Stimulated activated CD8-positive, alpha-beta memory T cell treated with anti-CD3 and anti-CD28 coated beads, Interleukin-2, amount 100 ng/mL, for 1 hour (primary cell): ENCODE data around the gene EXOC3.
"Not testable (repeated sequence)": the region's sequence is repeated elsewhere in the genome, so short reads cannot be mapped to it uniquely, and the experiment has no call there.

Experiments
- DNase-seq, 2 donors: peaks; one replicate each; pipeline ENCODE4 v3.0.0-alpha.2; 2020; ENCODE audit warnings: low read depth in 2 of 2

Gene EXOC3

DNA sequence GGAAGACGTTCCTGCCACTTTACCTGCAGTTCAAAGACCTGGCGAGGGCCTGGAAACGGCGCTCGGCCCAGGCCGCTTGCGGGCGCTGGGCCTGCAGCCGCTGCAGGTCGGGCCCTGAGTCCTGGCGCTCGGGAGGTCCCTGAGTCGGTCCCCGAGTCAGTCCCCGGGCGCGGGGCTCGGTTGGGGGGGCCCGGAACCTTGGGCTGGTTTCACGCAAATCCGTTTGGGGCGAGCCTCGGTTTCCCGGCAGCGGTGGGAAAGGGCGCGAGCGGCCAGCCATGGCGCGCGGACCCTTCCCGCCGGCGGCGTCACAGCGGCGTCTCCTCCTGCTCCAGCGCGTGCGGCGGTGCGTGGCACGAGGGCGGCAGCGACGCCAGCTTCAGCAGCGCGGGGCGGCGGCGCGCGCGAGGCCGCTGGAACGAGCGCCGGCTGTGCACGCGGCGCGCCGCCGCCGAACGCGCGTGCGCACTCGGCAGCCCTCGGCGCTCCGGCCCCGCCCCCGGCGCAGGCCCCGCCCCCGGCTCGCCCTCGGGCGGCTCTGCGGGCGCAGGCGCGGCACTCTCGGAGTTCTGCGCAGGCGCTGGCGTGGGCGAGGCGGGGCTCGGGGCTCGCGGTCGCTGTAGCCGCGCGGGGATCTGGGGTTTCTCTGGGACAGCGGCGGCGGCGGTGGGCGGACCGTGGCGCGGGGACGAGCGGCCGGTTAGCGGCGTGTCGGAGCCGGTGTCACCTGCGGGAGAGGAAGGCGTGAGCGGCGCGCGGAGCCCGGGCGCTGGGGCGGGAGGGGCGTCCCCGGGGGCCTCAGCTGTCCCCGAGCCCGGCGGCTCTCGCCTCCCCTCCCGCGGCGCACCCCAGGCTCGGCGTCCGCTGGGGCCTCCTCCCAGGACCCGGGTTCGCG lies 29.9 kb downstream of the EXOC3 start:
- DNase-seq: peak; percentile 76 to 82

DNA sequence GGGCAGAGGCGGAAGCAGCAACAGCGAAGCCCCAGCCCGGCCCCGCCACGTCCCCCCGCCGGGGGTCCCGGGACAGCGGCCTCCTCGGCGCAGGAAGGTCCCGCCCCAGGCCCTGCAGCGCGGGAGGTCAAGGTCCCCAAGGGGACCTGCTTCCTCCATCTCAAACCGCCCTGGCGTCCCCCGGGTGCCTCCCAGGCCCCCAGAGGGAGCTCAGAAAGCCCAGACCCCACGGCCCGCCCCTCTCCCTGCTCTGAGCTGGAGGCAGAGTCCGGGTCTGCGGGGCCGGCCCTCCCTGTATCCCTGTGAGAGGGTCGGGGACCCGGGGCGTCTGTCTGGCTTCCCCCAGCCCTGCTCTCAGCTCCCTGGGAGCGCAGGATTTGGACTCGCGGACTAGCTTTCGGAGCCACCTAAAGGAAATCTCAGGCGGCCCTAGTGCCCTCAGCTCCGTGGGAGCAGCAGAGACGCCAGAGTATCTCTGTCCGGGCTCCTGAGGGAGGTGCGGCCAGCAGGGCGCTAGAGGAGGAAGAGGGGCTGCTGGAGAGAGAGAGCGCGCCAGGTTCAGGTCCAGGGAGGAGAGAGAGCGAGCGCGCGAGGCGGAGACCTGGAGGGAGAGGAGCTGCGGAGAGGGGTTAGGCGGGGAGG lies 30.7 kb downstream of the EXOC3 start:
- no peak for DNase-seq

DNA sequence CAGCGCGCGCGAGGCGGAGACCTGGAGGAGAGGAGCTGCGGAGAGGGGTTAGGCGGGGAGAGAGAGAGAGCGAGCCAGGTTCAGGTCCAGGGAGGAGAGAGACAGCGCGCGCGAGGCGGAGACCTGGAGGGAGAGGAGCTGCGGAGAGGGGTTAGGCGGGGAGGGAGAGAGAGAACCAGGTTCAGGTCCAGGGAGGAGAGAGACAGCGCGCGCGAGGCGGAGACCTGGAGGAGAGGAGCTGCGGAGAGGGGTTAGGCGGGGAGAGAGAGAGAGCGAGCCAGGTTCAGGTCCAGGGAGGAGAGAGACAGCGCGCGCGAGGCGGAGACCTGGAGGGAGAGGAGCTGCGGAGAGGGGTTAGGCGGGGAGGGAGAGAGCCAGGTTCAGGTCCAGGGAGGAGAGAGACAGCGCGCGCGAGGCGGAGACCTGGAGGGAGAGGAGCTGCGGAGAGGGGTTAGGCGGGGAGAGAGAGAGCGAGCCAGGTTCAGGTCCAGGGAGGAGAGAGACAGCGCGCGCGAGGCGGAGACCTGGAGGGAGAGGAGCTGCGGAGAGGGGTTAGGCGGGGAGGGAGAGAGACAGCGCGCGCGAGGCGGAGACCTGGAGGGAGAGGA lies 31.4 kb downstream of the EXOC3 start:
- DNase-seq: not testable (repeated sequence)

DNA sequence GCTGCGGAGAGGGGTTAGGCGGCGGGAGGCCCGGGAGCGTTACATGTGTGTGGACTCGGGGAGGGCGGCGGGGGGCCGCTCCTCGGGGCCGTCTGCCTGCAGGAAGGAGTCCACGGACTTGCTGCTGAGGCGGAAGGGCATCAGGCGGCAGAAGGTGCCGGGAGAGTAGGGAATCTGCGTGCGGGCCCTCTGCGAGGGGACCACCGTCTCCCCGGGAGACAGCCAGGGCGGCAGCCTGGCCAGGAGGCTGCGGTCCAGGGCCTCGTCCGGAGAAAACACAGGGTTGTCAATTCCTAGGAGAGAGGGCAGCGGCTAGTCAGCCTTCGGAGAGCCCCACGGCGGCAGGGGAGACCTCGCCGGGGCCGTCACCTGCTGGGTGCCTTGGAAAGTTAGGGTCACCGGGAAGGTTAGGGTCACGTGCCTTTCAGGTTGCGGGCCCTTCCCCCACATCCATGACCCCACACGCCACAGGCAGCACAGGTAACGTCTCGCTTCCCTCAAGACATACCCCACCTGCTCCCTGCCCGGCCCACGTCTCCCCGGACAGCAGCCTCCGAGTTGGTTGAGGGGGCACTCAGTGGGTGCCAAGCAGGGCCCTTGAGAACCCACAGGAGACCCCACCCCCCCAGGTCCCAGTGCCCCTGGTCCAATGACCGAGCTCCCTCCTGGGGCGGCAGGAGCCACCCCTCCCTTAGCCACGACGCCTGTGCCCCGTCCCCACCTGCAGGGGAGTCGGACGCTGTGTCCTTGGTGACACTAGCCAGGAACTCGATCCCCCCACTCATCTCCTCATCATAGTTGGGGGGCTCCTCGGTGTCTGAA lies 32.1 kb downstream of the EXOC3 start:
- no peak for DNase-seq

DNA sequence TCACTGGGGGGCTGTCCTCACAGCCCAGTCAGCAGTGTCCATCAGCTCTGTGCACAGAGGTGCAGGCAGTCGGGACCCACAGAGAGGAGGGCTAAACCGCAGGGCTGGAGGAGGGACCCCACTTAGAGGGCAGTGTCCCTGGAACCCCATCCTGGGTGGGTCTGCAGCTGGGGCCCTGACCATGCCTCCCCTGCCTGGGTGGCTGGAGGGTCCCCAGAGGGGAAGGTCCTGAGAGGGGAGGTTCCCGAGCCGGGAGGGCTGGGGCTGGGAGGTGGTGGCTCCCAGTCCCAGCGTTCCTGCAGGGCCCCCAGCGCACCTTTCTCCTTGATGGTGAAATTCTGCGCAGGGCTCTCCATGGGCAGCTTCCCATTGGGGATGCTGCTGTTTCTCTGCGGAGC lies 32.7 kb downstream of the EXOC3 start:
- no peak for DNase-seq

DNA sequence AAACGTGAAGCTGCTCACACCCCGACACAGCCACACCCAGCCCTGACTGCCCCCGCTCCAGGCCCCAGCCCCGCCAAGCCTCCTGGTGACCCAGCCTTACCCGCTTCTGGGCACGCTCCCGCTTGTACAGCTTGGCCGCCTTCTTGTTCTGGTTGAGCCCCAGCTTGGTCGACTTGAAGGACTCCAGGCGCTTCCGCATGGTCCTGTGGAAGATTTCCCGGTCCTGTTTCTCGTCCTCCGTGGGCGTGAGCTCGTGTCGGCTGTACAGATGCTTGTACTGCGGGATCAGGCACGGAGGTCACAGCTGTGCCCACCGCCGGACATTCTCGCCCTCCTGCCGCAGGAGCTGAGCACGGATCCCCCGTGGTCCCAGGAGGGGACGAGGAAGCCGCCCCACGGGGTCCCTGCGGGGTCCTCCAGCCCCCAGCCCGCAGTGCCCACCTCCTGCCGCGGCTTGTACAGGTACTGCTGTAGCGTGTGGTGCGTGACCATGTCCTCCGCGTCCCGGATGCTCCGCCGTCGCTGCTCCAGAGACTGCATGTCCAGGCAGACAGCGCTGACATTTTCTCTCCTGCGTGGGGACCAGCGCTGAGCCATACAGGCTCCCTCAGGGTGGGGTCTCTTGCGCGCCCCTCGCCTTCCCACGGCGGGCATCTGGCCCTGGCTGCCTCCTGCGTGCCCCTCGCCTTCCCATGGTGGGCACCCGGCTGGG lies 33.3 kb downstream of the EXOC3 start:
- no peak for DNase-seq

DNA sequence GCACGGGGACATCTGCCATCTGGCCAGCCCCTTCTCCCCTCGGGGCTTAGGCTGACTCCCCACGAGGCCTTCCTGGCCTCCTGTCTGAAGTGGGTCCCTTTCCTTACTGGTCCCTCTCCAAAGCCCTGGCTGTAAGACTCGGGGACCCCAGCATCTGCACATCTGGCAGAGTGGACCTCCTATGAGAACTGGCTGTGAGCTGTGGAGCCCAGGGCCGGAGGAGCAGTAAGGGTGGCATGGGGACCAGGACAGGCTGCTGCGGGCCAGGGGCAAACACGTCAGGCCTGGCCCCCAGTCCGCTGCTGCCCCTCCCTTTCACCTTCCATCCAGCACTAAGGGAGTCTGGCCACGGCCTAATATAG lies 33.8 kb downstream of the EXOC3 start:
- no peak for DNase-seq

DNA sequence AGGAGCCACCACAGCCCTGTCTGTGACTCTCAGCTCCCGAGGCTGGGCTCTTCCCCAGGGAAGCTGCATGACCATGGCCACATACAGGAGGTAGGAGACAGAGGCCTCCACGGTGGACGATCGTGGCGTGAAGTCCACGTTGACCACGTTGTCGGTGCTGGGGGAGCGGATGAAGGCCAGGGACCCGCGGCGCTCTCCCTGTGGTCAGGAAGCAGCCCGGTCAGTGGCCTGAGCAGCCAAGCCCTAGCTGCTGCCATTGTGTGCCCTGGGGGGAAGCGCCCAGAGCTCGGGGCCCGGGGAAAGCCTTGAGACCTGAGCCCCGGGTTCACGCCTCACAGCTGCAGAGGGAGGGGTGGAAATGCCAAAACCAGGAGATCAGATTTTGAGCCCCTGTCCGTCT lies 34.3 kb downstream of the EXOC3 start:
- DNase-seq: no peak

DNA sequence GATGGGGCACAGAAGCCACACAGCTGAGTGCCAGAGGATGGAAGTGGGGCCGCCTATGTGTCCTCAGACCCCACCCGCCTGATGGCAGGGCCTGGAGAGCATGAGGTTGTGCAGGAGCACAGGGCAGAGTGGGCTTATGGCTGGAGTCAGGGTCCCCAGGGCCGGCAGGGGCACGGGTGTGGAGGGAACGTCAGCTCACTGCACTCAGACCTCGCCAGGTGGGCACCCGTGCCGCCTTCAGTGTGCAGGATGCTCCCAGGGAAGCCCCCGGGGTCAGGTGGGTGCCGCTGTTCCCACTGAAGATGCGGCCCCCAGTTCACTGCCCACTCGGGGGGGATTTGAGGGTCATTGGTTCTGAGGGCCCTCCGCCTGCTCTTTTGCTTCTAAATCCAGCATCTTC lies 34.9 kb downstream of the EXOC3 start:
- DNase-seq: no peak

DNA sequence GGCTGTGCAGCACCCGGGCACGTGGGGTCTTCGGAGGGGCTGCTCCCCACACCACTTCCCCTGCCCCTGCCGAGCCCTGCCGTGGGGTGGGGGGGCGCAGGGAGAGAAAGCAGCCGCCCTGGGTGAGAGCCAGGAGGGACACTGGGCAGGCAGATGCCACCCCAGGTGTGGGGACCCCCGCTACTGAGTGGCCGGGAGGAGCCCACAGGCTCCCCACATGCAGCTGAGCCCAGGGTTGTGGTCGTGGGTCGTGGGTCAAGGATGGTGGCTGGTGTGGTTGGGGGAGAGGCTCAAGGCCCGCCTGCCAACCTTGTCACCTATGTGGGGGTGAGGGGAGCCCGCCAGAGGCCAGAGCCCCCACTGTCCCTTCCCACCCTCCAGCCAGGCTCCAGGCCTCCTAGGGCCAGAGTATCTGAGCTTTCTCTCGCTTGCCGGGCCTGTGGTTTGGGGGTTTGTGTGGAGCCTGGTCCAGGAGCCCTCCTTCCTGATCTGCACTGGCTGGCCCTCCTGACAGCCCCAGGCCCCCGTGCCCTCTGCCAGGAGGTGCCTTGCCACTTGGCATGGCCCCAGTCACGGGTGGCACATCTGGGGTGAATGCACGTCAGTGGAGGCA lies 35.5 kb downstream of the EXOC3 start:
- DNase-seq: no peak

DNA sequence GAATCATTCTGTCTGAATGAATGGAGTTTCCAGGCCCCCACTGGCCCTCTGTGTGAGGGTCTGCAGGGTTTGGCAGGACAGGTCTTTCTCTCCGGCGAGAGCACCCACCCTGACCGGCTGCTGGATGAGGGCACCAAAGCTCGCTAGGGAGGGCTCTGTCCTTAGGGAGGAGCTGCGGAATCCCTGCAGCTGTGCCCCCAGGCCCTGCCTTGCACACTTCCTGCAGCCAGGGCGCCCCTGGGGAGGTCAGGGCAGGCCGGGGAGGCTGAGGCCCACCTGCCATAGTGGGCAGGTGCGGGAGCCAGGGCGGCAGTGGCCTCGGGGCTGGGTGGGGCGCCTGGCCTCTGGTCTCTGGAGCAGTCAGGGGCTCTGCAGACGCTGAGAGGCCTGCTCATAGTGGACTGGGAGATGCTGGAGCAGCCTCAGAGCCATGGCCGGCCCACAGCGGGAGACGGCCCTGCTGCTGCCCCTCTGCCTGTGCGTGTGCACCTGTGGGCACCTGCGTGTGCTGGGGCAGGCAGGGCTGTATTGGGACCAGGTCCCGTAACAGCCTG lies 36.1 kb downstream of the EXOC3 start:
- DNase-seq: no peak

DNA sequence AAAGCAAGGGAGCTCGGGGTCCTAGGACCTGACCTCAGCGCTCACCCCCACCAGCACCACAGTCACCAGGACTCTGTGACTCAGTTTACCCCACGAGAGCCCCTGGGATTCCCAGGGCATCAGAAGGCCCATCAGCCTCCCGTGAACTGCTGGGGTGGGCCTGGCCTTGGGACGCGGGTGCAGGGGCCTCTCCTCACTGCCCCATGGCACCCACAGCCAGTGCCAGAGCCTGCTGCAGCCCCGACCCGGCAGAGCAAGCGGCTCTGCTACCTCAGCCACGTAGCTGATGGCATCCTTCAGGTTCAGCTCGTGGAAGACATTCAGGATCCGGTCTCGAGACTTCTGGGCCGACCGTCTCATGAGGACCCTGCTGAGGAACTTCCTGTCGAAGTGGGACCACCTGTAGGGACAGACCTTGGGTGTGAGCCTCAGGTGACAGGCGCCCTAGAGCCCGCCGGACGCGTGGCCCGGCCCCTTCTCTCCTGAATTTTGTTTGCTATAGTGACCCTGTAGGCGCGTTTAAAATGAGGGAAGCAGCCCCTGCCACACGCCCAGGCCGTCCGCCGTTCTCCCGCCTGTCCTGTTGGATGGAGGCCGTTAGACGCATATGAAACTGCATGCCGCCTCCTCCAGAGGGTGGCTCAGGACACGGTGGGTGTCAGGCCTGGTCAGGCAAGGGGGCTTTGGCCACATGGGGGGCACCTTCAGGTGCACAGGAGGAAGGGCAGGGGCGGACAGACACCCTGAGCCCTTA lies 36.8 kb downstream of the EXOC3 start:
- DNase-seq: no peak

DNA sequence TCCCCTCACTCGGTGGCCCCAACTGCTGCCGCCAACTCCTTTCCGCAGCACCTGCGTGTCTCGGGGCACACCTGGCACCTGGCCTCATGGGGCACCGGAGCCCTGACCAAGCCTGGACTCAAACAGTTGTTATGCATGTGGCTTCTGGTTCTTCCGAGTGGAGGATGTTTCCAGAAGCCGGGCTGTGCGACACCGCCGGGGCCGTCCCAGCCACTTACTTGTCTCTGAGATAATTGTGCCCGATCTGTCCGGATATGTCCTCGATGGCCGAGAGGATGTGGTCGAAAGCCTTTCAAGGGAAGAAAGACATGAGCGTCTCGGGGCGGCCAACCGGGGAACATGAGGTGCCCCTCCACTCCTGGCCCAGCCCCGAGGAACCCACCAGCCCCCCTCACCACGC lies 38.4 kb downstream of the EXOC3 start:
- DNase-seq: no peak

DNA sequence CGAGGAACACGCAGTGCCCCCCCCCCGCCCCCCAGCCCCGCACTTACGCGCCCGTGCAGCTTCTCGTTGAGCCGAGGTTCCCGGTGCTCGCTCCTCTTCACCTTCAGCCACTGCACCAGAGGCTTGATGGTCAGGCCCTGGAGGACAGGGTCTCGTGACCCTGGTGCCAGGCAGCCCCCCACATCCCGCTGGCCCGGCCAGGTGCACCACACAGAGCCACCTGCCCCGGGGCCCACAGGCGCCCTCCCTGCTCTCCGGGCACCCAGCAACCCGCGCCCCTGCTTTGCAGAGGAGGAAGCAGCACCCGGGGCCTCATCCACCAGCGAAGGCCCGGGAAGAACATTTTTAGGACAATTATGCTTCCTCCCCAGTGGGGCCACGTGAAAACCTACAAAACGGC lies 39.0 kb downstream of the EXOC3 start:
- no peak for DNase-seq

DNA sequence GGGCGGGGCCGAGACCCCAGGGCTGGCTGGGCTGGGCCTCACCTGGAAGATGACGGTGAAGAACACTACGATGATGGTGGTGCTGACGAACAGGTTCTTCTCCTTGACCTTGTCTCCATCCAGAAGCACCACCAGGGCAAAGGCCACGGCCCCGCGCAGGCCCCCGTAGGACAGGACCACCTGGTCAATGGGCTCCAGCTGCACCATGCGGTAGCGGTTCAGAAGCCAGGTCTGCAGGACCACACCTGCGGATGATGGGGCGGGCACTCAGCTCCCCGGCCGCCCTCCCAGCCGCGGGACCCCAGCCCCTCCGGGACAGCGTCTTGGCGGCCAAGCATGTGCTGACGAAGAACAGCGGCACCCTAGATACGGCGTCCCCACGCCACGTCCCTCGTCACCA lies 39.5 kb downstream of the EXOC3 start:
- no peak for DNase-seq

DNA sequence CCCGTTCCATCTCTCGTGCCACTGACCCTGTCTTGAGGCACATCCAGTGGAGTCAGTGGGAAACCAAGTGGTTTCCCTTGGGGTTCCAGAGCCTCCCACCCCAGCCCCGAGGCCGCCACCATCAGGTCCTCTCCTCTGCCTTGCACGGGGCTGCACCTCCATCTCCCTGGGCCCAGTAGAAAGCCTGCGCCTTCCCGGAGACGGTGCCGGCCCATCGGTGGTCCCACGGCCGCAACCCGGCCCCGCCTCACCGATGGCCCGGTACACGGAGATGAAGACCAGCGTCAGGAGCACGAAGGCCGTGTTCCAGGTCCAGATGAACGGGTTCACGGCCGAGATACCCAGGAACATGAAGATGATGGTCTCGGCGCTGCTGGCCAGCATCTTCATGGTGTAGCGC lies 40.0 kb downstream of the EXOC3 start:
- DNase-seq: no peak

DNA sequence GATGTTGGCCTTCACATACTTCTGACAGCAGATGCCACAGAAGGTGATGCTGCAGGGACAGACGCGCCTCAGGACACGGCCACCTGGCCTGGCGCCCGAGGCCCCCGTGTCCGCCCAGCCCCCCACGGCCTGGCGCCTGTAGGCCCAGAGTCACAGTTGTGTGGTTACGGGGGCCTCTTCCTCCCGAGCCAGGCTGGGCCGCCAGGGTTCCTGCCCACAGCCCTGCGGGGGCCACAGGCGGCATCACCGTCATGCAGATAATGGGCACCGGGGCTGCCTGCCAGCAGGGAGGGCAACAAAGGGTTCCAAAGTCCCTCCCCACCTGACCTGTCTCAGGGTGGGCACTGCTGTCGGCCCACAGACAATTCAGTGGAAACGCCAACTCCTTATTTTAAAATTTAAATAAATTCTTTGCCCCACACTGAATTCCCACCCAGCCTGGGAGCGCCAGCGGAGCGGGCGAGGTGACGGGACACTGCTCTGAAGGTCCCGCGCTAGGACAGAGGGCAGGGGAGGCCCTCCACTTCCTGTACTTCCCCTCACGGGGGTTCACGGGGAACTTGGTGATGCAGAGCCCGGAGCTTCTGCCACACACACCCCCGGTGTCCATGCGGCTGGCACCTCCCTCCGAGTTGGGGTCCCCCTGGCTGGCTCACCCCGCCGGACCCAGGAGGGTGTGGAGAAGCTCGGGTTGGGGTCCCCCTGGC lies 40.6 kb downstream of the EXOC3 start:
- DNase-seq: no peak

DNA sequence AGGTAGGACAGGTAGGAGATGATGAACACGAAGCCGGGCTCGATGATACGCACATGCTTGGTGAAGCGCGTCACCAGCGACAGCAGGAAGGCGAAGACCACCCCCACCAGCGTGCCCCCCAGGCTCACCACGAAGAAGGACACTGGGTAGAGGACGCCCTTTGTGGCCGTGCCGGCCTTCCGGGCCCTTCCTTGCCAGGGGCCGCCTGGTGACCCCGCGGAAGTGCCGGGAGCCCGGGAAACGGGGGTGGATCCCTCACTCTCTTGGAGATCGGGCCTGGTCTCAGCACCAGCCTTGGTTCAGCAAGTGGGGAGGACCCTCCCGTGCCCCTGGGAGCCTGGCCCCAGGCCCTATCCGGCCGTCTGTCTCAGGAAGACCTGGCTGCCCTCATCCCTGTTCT lies 41.6 kb downstream of the EXOC3 start:
- DNase-seq: no peak
